ENCODE results near the gene CDC42EP5. TPM values are rescaled to one million over a fixed set of nuclear protein-coding genes. Genes with fewer than 3 reads are reported as not detected.

The CDC42EP5 gene
- total RNA-seq, 2 experiments from 2014 or later: 0.45 to 0.83 TPM

- POLR2A ChIA-PET: no interaction called here
Observed at GRCh38 chr19:54464630-54465425, 8.3 kb downstream of the CDC42EP5 start.

GRCh38 chr19:54464044-54464629, 9.0 kb downstream of the CDC42EP5 start:
- DNase-seq (peak; percentile 98), ATAC-seq (peak; percentile 65)
- H3K36me3 Mint-ChIP-seq (ENCODE audit: low read depth): peaks cover 18% of the 10 kb centered on the region
- peaks cover 3% of the 10 kb centered on the region for H3K27me3 Mint-ChIP-seq
- no peak for TF ChIP-seq CTCF (IDR thresholded peaks at IDR 0.05)
- POLR2A ChIA-PET: interaction anchor here (0.8 to 3.3 kb wide), 3 partner anchors 10 to 39 kb away, joined by 4 to 38 read pairs (median 4); partner anchors contain the start of gene LENG8
- H3K9me3 Mint-ChIP-seq: no peaks in the 10 kb centered on the region
- H3K4me1 Mint-ChIP-seq (ENCODE audit: low read depth): peaks cover 20% of the 10 kb centered on the region
- intact Hi-C loops (cut with micrococcal nuclease): no loop called here
- CTCF ChIA-PET: no interaction called here
- peak overlapping the region; percentile 82 for H3K4me3 Mint-ChIP-seq
- H3K27ac Mint-ChIP-seq: peak overlapping the region; percentile 88

More at GRCh38 chr19:54464630-54465425, 8.3 kb downstream of the CDC42EP5 start:
- H3K36me3 Mint-ChIP-seq (ENCODE audit: low read depth): peaks cover 14% of the 10 kb centered on the region
- TF ChIP-seq CTCF (IDR thresholded peaks at IDR 0.05): no peak
- intact Hi-C loops (cut with micrococcal nuclease): no loop called here
- ATAC-seq (peak; percentile 50), DNase-seq (peak; percentile 94)
- no peaks in the 10 kb centered on the region for H3K9me3 Mint-ChIP-seq
- H3K27ac Mint-ChIP-seq: peak overlapping the region; percentile 88
- H3K27me3 Mint-ChIP-seq: peaks cover 8% of the 10 kb centered on the region
- peaks cover 17% of the 10 kb centered on the region for H3K4me1 Mint-ChIP-seq (ENCODE audit: low read depth)
- H3K4me3 Mint-ChIP-seq: peak overlapping the region; percentile 82
- CTCF ChIA-PET: interaction anchor here (1.5 kb wide), 1 partner anchor 16 kb away, joined by 3 read pairs; no protein-coding TSS in a partner anchor

GRCh38 chr19:54463531-54464043, 9.5 kb downstream of the CDC42EP5 start, which contains the start of gene LENG9:
Gene LENG9 (minus strand): TSS chr19:54463778. CDS start chr19:54463526, 252 bp downstream.
- ChIA-PET CTCF (no interaction called here), POLR2A (interaction anchor here (0.8 to 3.3 kb wide), 4 partner anchors 9 to 263 kb away, joined by 4 to 38 read pairs (median 4); partner anchors contain the start of genes LENG8 and RPS9)
- DNase-seq (peak; percentile 100), ATAC-seq (peak; percentile 73)
- Mint-ChIP-seq H3K36me3 (ENCODE audit: low read depth) (peaks cover 23% of the 10 kb centered on the region), H3K4me3 (peak within 1 kb of the TSS; percentile 82), H3K4me1 (ENCODE audit: low read depth) (peaks cover 26% of the 10 kb centered on the region), H3K27ac (peak within 1 kb of the TSS; percentile 88), H3K27me3 (peaks cover under 1% of the 10 kb centered on the region), H3K9me3 (no peaks in the 10 kb centered on the region)
- no peak for TF ChIP-seq CTCF (IDR thresholded peaks at IDR 0.05)
- intact Hi-C loops (cut with micrococcal nuclease): no loop called here

GRCh38 chr19:54462655-54463530, 10.2 kb downstream of the CDC42EP5 start:
- no peaks in the 10 kb centered on the region for H3K27me3 Mint-ChIP-seq
- POLR2A ChIA-PET: interaction anchor here (0.6 to 3.3 kb wide), 7 partner anchors 9 to 262 kb away, joined by 4 to 38 read pairs (median 4); partner anchors contain the start of genes LENG8 and RPS9

More at GRCh38 chr19:54462655-54463530, 10.2 kb downstream of the CDC42EP5 start:
- H3K4me3 Mint-ChIP-seq: peak overlapping the region; percentile 82
- H3K4me1 Mint-ChIP-seq (ENCODE audit: low read depth): peaks cover 28% of the 10 kb centered on the region
- intact Hi-C loops (cut with micrococcal nuclease): no loop called here
- TF ChIP-seq CTCF (IDR thresholded peaks at IDR 0.05): peak; percentile 17
- ATAC-seq (peak; percentile 8), DNase-seq (peak; percentile 73)
- peaks cover 30% of the 10 kb centered on the region for H3K36me3 Mint-ChIP-seq (ENCODE audit: low read depth)
- peak overlapping the region; percentile 88 for H3K27ac Mint-ChIP-seq
- no peaks in the 10 kb centered on the region for H3K9me3 Mint-ChIP-seq
- CTCF ChIA-PET: interaction anchor here (1.2 kb wide), 1 partner anchor 14 kb away, joined by 3 read pairs; the partner anchor contains the start of gene LENG8
